OCI-LY3 (cell line): Measurements from ENCODE around the gene DIPK2A.

Source experiments
- CTCF ChIP-seq: fragments of 200-600, 300-600 bp; sonication (generic); IDR thresholded peaks from 2 replicates; pipeline ENCODE4 v1.5.1; 2014; ENCODE audit warnings: antibody characterized with exemption, low read length, low read depth
- EZH2phosphoT487 ChIP-seq: fragments of 200-600 bp; shearing (Covaris generic); IDR thresholded peaks from 2 replicates; pipeline ENCODE4 v1.6.1; 2018; ENCODE audit warnings: antibody characterized with exemption, mixed run types, low read depth

GRCh38 chr3:143979041-143979440 lies 7.4 kb downstream of the DIPK2A start:
- TF ChIP-seq CTCF (no peak), EZH2phosphoT487 (no peak)
